Measurements from ENCODE around the gene OPCML.

OPCML gene

GRCh38 chr11:133171374-133171773 is 360.9 kb downstream of the OPCML start:
- no peak for TF ChIP-seq CTCF (conservative IDR thresholded peaks at IDR 0.05; ENCODE audit: low read length)
- no peak overlapping the region for H3K4me3 ChIP-seq (ENCODE audit: low read length)
- DNase-seq (ENCODE audit: low read depth) = no peak

GRCh38 chr11:133168016-133168415 is 364.3 kb downstream of the OPCML start:
- no peak overlapping the region for H3K4me3 ChIP-seq (ENCODE audit: low read length)
- DNase-seq (ENCODE audit: low read depth) = no peak
- TF ChIP-seq CTCF (conservative IDR thresholded peaks at IDR 0.05; ENCODE audit: low read length) = no peak

- no peak for DNase-seq (ENCODE audit: low read depth)
- TF ChIP-seq CTCF (conservative IDR thresholded peaks at IDR 0.05; ENCODE audit: low read length) = no peak
- no peak overlapping the region for H3K4me3 ChIP-seq (ENCODE audit: low read length)
These were observed 365.6 kb downstream of the OPCML start for GRCh38 chr11:133166662-133167061.

- no peak for TF ChIP-seq CTCF (conservative IDR thresholded peaks at IDR 0.05; ENCODE audit: low read length)
- H3K4me3 ChIP-seq (ENCODE audit: low read length) = no peak overlapping the region
- DNase-seq (ENCODE audit: low read depth) = no peak
These were observed 367.3 kb downstream of the OPCML start for GRCh38 chr11:133164986-133165385.

GRCh38 chr11:133163463-133164419 is 368.6 kb downstream of the OPCML start:
- no peak overlapping the region for H3K4me3 ChIP-seq (ENCODE audit: low read length)
- peak; percentile 57 for DNase-seq (ENCODE audit: low read depth)
- TF ChIP-seq CTCF (conservative IDR thresholded peaks at IDR 0.05; ENCODE audit: low read length) = peak; percentile 74

GRCh38 chr11:133162227-133162626 is 370.1 kb downstream of the OPCML start:
- no peak overlapping the region for H3K4me3 ChIP-seq (ENCODE audit: low read length)
- no peak for TF ChIP-seq CTCF (conservative IDR thresholded peaks at IDR 0.05; ENCODE audit: low read length)
- no peak for DNase-seq (ENCODE audit: low read depth)

GRCh38 chr11:133160754-133161153 is 371.5 kb downstream of the OPCML start:
- no peak for DNase-seq (ENCODE audit: low read depth)
- H3K4me3 ChIP-seq (ENCODE audit: low read length) = no peak overlapping the region
- no peak for TF ChIP-seq CTCF (conservative IDR thresholded peaks at IDR 0.05; ENCODE audit: low read length)

Data from AG10803 (cell line).